PC-3 (cell line): ENCODE measurements around the gene ADPRHL1. TPM values are rescaled to one million over a fixed set of nuclear protein-coding genes. Genes with fewer than 3 reads are reported as not detected.

Source experiments
- ATAC-seq: fragments of 200-7000 bp; cut with Tn5 transposase; 2 replicates; pipeline ENCODE4 v1.9.1; 2020; ENCODE audit warnings: mild to moderate bottlenecking, moderate library complexity
- BruUV-seq: library from RNA; stranded (reverse); fragments of 400-500 nt; replicated peaks from 2 replicates; lab custom pipeline; 2021; lab: Mats Ljungman, UMichigan
- CTCF ChIA-PET: fragments of 300-600 bp; sonication (Branson Sonifier 250); formaldehyde crosslinking; loops from one replicate; lab custom pipeline; 2022; ENCODE audit warnings: antibody characterized with exemption; lab: Charles Lee
- POLR2A ChIA-PET: fragments of 300-600 bp; sonication (Branson Sonifier 250); formaldehyde crosslinking; loops from one replicate; lab custom pipeline; 2022; ENCODE audit warnings: antibody characterized with exemption; ENCODE audit not compliant: unreplicated experiment; lab: Charles Lee
- DNase-seq: peaks from one replicate; pipeline ENCODE4 v3.0.0-alpha.2; 2015
- H2AFZ ChIP-seq: fragments of 300-600 bp; sonication (generic); 2 replicates; pipeline ENCODE4 v1.6.0; 2016; ENCODE audit warnings: antibody characterized with exemption, low read length
- H3F3A ChIP-seq: fragments of 300-600 bp; sonication (generic); one replicate; pipeline ENCODE4 v1.6.0; 2017; ENCODE audit warnings: antibody characterized with exemption, low read length, control low read depth, mild to moderate bottlenecking; ENCODE audit not compliant: unreplicated experiment
- H3K27ac ChIP-seq: fragments of 300-600 bp; sonication (generic); 2 replicates; pipeline ENCODE4 v1.5.1; 2016; ENCODE audit warnings: mild to moderate bottlenecking, low read length
- H3K27me3 ChIP-seq: fragments of 300-600 bp; sonication (generic); 2 replicates; pipeline ENCODE4 v1.6.1; 2016; ENCODE audit warnings: low read length, mixed read lengths
- H3K36me3 ChIP-seq: fragments of 300-600 bp; sonication (generic); 2 replicates; pipeline ENCODE4 v1.6.1; 2016; ENCODE audit warnings: low read depth, mixed run types, low read length, mixed read lengths
- H3K4me1 ChIP-seq: fragments of 300-600 bp; sonication (generic); 2 replicates; pipeline ENCODE4 v1.5.1; 2016; ENCODE audit warnings: low read length; ENCODE audit not compliant: insufficient read depth
- H3K4me2 ChIP-seq: fragments of 300-600 bp; sonication (generic); 2 replicates; pipeline ENCODE4 v1.6.0; 2016; ENCODE audit warnings: low read length
- H3K4me3 ChIP-seq: fragments of 300-600 bp; sonication (generic); 2 replicates; pipeline ENCODE4 v1.5.1; 2016; ENCODE audit warnings: mild to moderate bottlenecking, low read length, mixed read lengths
- H3K79me2 ChIP-seq: fragments of 300-600 bp; sonication (generic); 2 replicates; pipeline ENCODE4 v1.6.1; 2017; ENCODE audit warnings: low read length, mixed read lengths
- H3K9ac ChIP-seq: fragments of 300-600 bp; sonication (generic); 2 replicates; pipeline ENCODE4 v1.6.0; 2016; ENCODE audit warnings: mild to moderate bottlenecking, low read length
- H3K9me2 ChIP-seq: fragments of 300-600 bp; sonication (generic); replicated peaks from 2 replicates; pipeline ENCODE4 v1.6.1; 2016; ENCODE audit warnings: mixed run types, low read length, mixed read lengths
- H3K9me3 ChIP-seq: fragments of 300-600 bp; sonication (generic); 2 replicates; pipeline ENCODE4 v1.6.1; 2016; ENCODE audit warnings: low read length, mixed read lengths
- H4K20me1 ChIP-seq: fragments of 300-600 bp; sonication (generic); 2 replicates; pipeline ENCODE4 v1.6.1; 2016; ENCODE audit warnings: low read length, mixed read lengths
- CTCF ChIP-seq: fragments of 300-600 bp; sonication (generic); conservative IDR thresholded peaks from 2 replicates; pipeline ENCODE4 v1.5.1; 2017; ENCODE audit warnings: antibody characterized with exemption, low read depth, mild to moderate bottlenecking, low read length
- EZH2 ChIP-seq: fragments of 300-600 bp; sonication (generic); IDR thresholded peaks from one replicate; pipeline ENCODE4 v1.6.1; 2017; ENCODE audit warnings: antibody characterized with exemption, mild to moderate bottlenecking, low read length; ENCODE audit not compliant: unreplicated experiment
- EZH2phosphoT487 ChIP-seq: fragments of 300-600 bp; sonication (generic); IDR thresholded peaks from 2 replicates; pipeline ENCODE4 v1.6.1; 2018; ENCODE audit warnings: mild to moderate bottlenecking, antibody characterized with exemption, low read length, borderline replicate concordance
- intact Hi-C: fragments of 100-400 bp; cut with micrococcal nuclease; formaldehyde crosslinking; loops from 2 replicates; pipeline ENCODE4 v1.9.0; 2023
- total RNA-seq: library from RNA; depleted of rRNA; stranded (reverse); fragments of >200 nt; gene quantifications from 2 replicates; pipeline ENCODE4 v1.2.3, GENCODE V29; 2014

ADPRHL1 gene
- total RNA-seq, 1 experiment from 2014 or later: 10.3 TPM

- no peak for DNase-seq
- ATAC-seq: no peak
- peaks cover 16% of the 10 kb centered on the region for H3K79me2 ChIP-seq
These were observed 47.4 kb upstream of the ADPRHL1 start for GRCh38 chr13:113500530-113501265.

GRCh38 chr13:113499936-113500335 lies 46.6 kb upstream of the ADPRHL1 start:
- Histone ChIP-seq H3K4me1 (peaks cover 17% of the 10 kb centered on the region; the same call in 1 of the 2 replicates), H3F3A (no peaks in the 10 kb centered on the region), H3K79me2 (peaks cover 23% of the 10 kb centered on the region), H3K4me2 (no peak overlapping the region), H2AFZ (no peak overlapping the region), H3K9ac (no peak overlapping the region), H3K4me3 (no peak overlapping the region), H3K9me2 (no peaks in the 10 kb centered on the region), H3K27me3 (no peaks in the 10 kb centered on the region), H3K36me3 (peaks cover 57% of the 10 kb centered on the region), H3K27ac (no peak overlapping the region), H4K20me1 (no peaks in the 10 kb centered on the region), H3K9me3 (no peaks in the 10 kb centered on the region)
- intact Hi-C loops: no loop called here
- ChIA-PET POLR2A (no interaction called here), CTCF (no interaction called here)
- ATAC-seq: no peak
- peak; percentile 16 for DNase-seq
- TF ChIP-seq CTCF (no peak), EZH2phosphoT487 (no peak), EZH2 (no peak)
- BruUV-seq: no TSS peak

More at GRCh38 chr13:113500530-113501265, 47.4 kb upstream of the ADPRHL1 start:
- Histone ChIP-seq H3K27ac (no peak overlapping the region), H3K36me3 (peaks cover 51% of the 10 kb centered on the region), H4K20me1 (no peaks in the 10 kb centered on the region), H3K9me2 (no peaks in the 10 kb centered on the region), H3K9ac (no peak overlapping the region), H3K27me3 (no peaks in the 10 kb centered on the region), H2AFZ (no peak overlapping the region), H3K4me2 (no peak overlapping the region), H3K4me3 (no peak overlapping the region), H3K4me1 (peaks cover 9% of the 10 kb centered on the region; the same call in 1 of the 2 replicates), H3K9me3 (no peaks in the 10 kb centered on the region), H3F3A (no peaks in the 10 kb centered on the region)
- POLR2A ChIA-PET: no interaction called here
- CTCF ChIA-PET: no interaction called here
- intact Hi-C loops: no loop called here
- BruUV-seq: no TSS peak
- no peak for TF ChIP-seq CTCF
- TF ChIP-seq EZH2: no peak
- TF ChIP-seq EZH2phosphoT487: no peak

GRCh38 chr13:113498905-113499304 lies 45.6 kb upstream of the ADPRHL1 start:
- no peak overlapping the region for H3K4me2 ChIP-seq
- no peak overlapping the region for H2AFZ ChIP-seq
- no peaks in the 10 kb centered on the region for H3K9me3 ChIP-seq
- H3K27me3 ChIP-seq: no peaks in the 10 kb centered on the region
- no peaks in the 10 kb centered on the region for H3K9me2 ChIP-seq
- DNase-seq: no peak
- no peaks in the 10 kb centered on the region for H4K20me1 ChIP-seq
- ChIA-PET CTCF (no interaction called here), POLR2A (no interaction called here)
- no peak for TF ChIP-seq EZH2
- TF ChIP-seq CTCF: no peak
- no peak for TF ChIP-seq EZH2phosphoT487
- peaks cover 33% of the 10 kb centered on the region for H3K79me2 ChIP-seq
- H3F3A ChIP-seq: peaks cover 4% of the 10 kb centered on the region
- H3K27ac ChIP-seq: no peak overlapping the region
- H3K9ac ChIP-seq: no peak overlapping the region
- intact Hi-C loops: no loop called here
- no peak overlapping the region for H3K4me3 ChIP-seq
- ATAC-seq: no peak
- H3K4me1 ChIP-seq: peaks cover 27% of the 10 kb centered on the region
- BruUV-seq: no TSS peak
- peaks cover 58% of the 10 kb centered on the region for H3K36me3 ChIP-seq
